Mononuclear cell (primary cell): ENCODE results near the gene VPS36. TPM values are rescaled to one million over a fixed set of nuclear protein-coding genes. Genes with fewer than 3 reads are reported as not detected.
"Not testable (repeated sequence)": the region's sequence is repeated elsewhere in the genome, so short reads cannot be mapped to it uniquely, and the experiment has no call there.

ENCODE experiments used
- H3K27me3 ChIP-seq: 2 replicates; pipeline ENCODE4 v1.6.0; 2011; ENCODE audit warnings: low read length, control low read depth; ENCODE audit not compliant: insufficient read depth
- H3K4me1 ChIP-seq: 2 replicates; pipeline ENCODE4 v1.5.1; 2011; ENCODE audit warnings: mild to moderate bottlenecking, low read length, control low read depth; ENCODE audit not compliant: insufficient read depth
- H3K4me3 ChIP-seq: 2 replicates; pipeline ENCODE4 v1.5.1; 2011; ENCODE audit warnings: mild to moderate bottlenecking, low read length, moderate library complexity
- H3K9me3 ChIP-seq: 2 replicates; pipeline ENCODE4 v1.5.1; 2011; ENCODE audit warnings: low read depth, mild to moderate bottlenecking, control low read depth, low read length
- total RNA-seq: library from RNA; depleted of rRNA; stranded (reverse); fragments of >200 nt; gene quantifications from one replicate; pipeline ENCODE4 v1.2.3, GENCODE V29; 2012

The VPS36 gene
- total RNA-seq, 1 donor = 30.2 TPM

GRCh38 chr13:52407436-52407835 is 43.0 kb downstream of the VPS36 start:
- not testable (repeated sequence) for H3K4me3 ChIP-seq, H3K9me3 ChIP-seq
- H3K27me3 ChIP-seq = peaks cover 21% of the 10 kb centered on the region
- H3K4me1 ChIP-seq = peaks cover 22% of the 10 kb centered on the region

GRCh38 chr13:52406629-52407028 is 43.8 kb downstream of the VPS36 start:
- Histone ChIP-seq H3K4me1 (peaks cover 22% of the 10 kb centered on the region), H3K9me3 (no peaks in the 10 kb centered on the region), H3K4me3 (no peak overlapping the region), H3K27me3 (peaks cover 21% of the 10 kb centered on the region)

- H3K9me3 ChIP-seq = no peaks in the 10 kb centered on the region
- peaks cover 22% of the 10 kb centered on the region for H3K4me1 ChIP-seq
- peaks cover 21% of the 10 kb centered on the region for H3K27me3 ChIP-seq
- peak within 1 kb of the TSS; percentile 17 for H3K4me3 ChIP-seq
These were observed 44.5 kb downstream of the VPS36 start, which contains the start of gene THSD1 for GRCh38 chr13:52405767-52406494. Gene THSD1 (minus strand): TSS chr13:52406172. CDS start chr13:52402600, 3,572 bp downstream.

GRCh38 chr13:52405369-52405766 is 45.1 kb downstream of the VPS36 start:
- Histone ChIP-seq H3K27me3 (peaks cover 21% of the 10 kb centered on the region), H3K9me3 (no peaks in the 10 kb centered on the region), H3K4me3 (peak overlapping the region; percentile 17), H3K4me1 (peaks cover 22% of the 10 kb centered on the region)

GRCh38 chr13:52399708-52400107 is 50.7 kb downstream of the VPS36 start:
- Histone ChIP-seq H3K9me3 (no peaks in the 10 kb centered on the region), H3K27me3 (peaks cover 10% of the 10 kb centered on the region), H3K4me3 (no peak overlapping the region), H3K4me1 (peaks cover 9% of the 10 kb centered on the region)

DNA sequence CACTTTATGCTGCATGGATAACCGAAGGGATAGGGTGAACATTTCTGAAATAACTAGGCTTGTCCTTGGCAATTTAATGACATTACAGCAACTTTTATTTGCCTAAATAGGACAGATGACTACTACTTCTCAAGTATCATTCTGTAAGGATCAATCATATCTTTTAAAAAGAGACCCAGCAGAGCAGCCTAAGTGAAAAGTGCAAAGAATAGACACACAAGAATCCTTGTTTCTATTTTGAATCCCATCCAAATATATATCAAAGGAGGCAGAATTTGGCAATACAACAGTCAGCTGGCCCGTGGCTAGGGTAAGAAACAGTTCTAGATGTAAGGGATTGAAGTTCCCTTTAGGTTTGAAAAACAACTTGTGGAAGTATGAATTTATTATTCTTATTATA is 51.4 kb downstream of the VPS36 start:
- H3K27me3 ChIP-seq = peaks cover 3% of the 10 kb centered on the region
- no peaks in the 10 kb centered on the region for H3K9me3 ChIP-seq
- peaks cover 3% of the 10 kb centered on the region for H3K4me1 ChIP-seq
- H3K4me3 ChIP-seq = no peak overlapping the region

- Histone ChIP-seq H3K9me3 (no peaks in the 10 kb centered on the region), H3K27me3 (no peaks in the 10 kb centered on the region), H3K4me3 (no peak overlapping the region), H3K4me1 (no peaks in the 10 kb centered on the region)
These were observed 54.7 kb downstream of the VPS36 start for GRCh38 chr13:52395704-52396103.

DNA sequence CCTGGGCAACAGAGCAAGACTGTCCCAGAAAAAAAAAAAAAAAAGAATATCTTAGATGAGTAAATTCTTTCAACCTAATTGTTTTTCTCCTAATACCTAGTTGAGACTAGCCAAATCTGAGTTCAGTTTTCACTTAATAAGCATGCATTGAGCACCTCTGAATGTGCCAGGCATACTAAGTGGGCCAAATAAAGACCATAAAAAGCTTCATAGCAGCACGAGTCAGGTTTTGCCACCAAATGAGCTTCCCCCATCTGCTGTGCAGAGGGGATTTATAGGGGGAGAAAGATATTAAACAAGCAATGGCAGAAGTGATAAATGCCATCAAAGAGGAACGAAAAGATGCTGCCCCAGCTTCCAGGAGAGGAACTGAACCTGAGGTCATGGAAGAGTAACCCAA is 55.8 kb downstream of the VPS36 start:
- Histone ChIP-seq H3K9me3 (no peaks in the 10 kb centered on the region), H3K4me3 (no peak overlapping the region), H3K4me1 (no peaks in the 10 kb centered on the region), H3K27me3 (no peaks in the 10 kb centered on the region)

DNA sequence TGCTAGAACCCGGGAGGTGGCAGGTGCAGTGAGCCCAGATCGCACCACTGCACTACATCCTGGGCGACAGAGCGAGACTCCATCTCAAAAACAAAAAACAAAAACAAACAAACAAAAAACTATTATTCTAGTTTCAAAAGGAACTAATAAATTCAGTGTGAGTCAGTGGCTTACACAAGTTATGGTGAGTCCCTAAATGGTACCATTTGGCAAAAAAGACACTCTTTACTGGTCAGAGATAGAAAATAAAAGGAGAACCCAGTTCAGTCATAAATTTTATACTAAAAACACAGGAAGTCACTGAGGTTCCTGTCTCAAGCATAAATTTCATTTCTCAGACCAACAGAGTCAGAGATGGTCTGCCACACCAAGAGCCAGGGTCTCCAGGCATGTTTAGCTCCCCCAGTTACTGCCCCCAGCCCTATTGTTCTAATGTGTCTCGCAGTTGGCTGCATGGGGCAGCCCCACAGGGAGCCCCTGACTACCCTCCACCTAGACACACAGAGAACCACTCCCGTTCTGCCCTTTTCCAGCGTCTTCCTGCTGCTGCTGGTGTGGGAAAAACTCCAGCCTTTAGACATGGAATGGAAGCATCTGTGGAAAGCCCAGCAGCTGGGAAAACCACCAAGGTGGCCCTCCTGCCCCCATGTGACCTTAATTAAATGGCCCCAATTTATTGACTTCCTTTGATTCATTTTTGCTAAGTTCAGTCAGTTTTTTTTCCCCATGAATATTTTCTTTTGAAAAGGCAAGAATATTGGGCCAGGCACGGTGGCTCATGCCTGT is 56.7 kb downstream of the VPS36 start:
- H3K4me3 ChIP-seq = no peak overlapping the region
- no peaks in the 10 kb centered on the region for H3K27me3 ChIP-seq
- no peaks in the 10 kb centered on the region for H3K9me3 ChIP-seq
- no peaks in the 10 kb centered on the region for H3K4me1 ChIP-seq

DNA sequence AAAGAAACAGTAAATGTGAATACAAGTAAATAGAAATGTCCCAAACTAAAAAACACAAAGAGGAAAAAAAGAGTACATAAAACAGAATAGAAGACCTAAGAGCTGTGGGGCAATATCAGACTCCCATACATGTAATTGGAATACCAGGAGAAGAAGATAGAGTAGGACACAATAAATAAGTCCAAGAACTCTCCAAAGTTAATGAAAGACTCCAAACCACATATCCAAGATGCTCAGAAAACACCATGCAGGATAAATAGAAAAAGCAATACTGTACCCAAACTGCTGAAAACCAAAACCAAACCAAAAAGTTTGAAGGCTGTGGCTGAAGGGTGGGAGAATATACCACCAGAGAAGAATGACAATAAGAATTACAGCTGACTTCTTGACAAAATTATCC is 62.7 kb downstream of the VPS36 start:
- H3K9me3 ChIP-seq = no peaks in the 10 kb centered on the region

DNA sequence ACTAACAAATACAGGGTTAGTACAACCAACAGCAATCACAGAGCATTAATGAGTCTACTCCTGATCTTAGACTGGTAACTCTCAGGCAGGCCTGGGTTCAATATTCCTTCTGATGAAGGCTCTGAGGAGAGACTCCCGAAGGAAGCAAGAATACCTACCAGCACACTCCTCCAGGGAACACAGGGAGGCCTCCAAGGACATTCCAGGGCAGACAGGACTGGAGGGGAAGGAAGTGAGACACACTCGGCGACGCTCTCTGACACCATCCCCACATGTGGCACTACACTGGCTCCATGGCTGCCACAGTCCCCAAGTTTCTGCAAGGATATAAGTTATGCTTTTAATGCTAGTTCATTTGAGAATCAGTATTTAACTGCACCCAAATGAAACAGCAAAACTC is 64.6 kb downstream of the VPS36 start:
- Histone ChIP-seq H3K27me3 (no peaks in the 10 kb centered on the region), H3K4me1 (no peaks in the 10 kb centered on the region), H3K9me3 (no peaks in the 10 kb centered on the region), H3K4me3 (no peak overlapping the region)

More for the DNA sequence above, 62.7 kb downstream of the VPS36 start:
- Histone ChIP-seq H3K4me1 (no peaks in the 10 kb centered on the region), H3K4me3 (no peak overlapping the region), H3K27me3 (no peaks in the 10 kb centered on the region)

DNA sequence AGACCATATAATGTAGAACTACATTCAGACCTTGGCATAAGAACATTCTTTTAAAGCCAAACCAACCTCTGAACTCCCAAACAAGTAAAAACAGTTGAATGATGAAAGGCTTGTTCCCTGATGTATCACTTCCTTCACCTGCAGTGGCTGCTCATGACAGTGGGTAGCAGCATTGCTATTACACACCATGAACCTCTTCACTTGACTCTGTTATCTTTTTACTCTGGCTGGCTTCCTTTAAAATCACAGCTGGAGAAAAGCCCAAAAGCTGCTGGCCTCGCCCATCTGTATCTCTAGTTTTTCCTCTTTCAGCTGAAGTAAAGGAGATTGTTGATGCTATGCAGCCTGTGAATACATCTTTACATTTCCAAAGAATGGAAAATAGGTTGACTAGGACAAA is 67.1 kb downstream of the VPS36 start:
- H3K4me3 ChIP-seq = no peak overlapping the region
- H3K27me3 ChIP-seq = no peaks in the 10 kb centered on the region
- no peaks in the 10 kb centered on the region for H3K9me3 ChIP-seq
- no peaks in the 10 kb centered on the region for H3K4me1 ChIP-seq

GRCh38 chr13:52378312-52378711 is 72.1 kb downstream of the VPS36 start:
- H3K9me3 ChIP-seq = no peaks in the 10 kb centered on the region
- no peaks in the 10 kb centered on the region for H3K4me1 ChIP-seq
- no peak overlapping the region for H3K4me3 ChIP-seq
- no peaks in the 10 kb centered on the region for H3K27me3 ChIP-seq

DNA sequence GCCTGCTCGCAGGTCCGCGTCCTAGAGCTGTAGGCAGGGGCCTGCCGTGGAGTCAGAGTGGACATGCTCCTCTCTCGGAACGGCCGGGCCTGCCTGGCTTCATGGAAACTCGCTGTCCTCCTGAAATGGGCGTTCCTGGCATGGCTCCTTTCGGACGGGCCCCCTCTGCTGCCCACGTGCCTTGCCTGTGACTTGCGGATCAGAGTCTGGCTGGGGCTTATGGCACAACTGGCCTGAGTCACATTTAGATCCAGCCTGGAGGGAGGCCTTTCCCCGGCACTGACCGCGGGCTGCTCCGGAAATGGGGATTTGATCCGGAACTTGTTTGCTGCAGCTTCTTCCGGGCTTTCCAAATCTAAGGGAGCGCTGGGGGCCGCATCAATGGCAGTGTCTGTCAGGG is 72.5 kb downstream of the VPS36 start:
- H3K27me3 ChIP-seq = no peaks in the 10 kb centered on the region
- no peaks in the 10 kb centered on the region for H3K9me3 ChIP-seq
- no peaks in the 10 kb centered on the region for H3K4me1 ChIP-seq
- H3K4me3 ChIP-seq = no peak overlapping the region

GRCh38 chr13:52374873-52375411 is 75.5 kb downstream of the VPS36 start:
- no peaks in the 10 kb centered on the region for H3K27me3 ChIP-seq
- no peaks in the 10 kb centered on the region for H3K9me3 ChIP-seq
- no peaks in the 10 kb centered on the region for H3K4me1 ChIP-seq
- H3K4me3 ChIP-seq = no peak overlapping the region
